Hepatocyte (in vitro differentiated cells): ENCODE results near the gene CD37. TPM values are rescaled to one million over a fixed set of nuclear protein-coding genes. Genes with fewer than 3 reads are reported as not detected.
"Not testable (repeated sequence)": the region's sequence is repeated elsewhere in the genome, so short reads cannot be mapped to it uniquely, and the experiment has no call there.

ENCODE experiments used
- DNase-seq: peaks from one replicate; pipeline ENCODE4 v3.0.0-alpha.2; 2016; ENCODE audit warnings: low spot score
- H2AFZ ChIP-seq: fragments of 200-600 bp; sonication (generic); 2 replicates; pipeline ENCODE4 v1.6.0; 2016; ENCODE audit warnings: antibody characterized with exemption, mild to moderate bottlenecking
- H3K27ac ChIP-seq: fragments of 200-600 bp; sonication (generic); 2 replicates; pipeline ENCODE4 v1.5.1; 2016; ENCODE audit warnings: mild to moderate bottlenecking
- H3K27me3 ChIP-seq: fragments of 200-600 bp; sonication (generic); 2 replicates; pipeline ENCODE4 v1.6.1; 2016
- H3K36me3 ChIP-seq: fragments of 200-600 bp; sonication (generic); replicated peaks from 2 replicates; pipeline ENCODE4 v1.5.1; 2016; ENCODE audit warnings: low read depth; ENCODE audit not compliant: insufficient read depth
- H3K4me1 ChIP-seq: fragments of 200-600 bp; sonication (generic); 2 replicates; pipeline ENCODE4 v1.5.1; 2016; ENCODE audit warnings: mild to moderate bottlenecking, moderate library complexity; ENCODE audit not compliant: insufficient read depth
- H3K4me2 ChIP-seq: fragments of 200-600 bp; sonication (generic); 2 replicates; pipeline ENCODE4 v1.6.0; 2016
- H3K4me3 ChIP-seq: fragments of 200-600 bp; sonication (generic); 2 replicates; pipeline ENCODE4 v1.5.1; 2016; ENCODE audit warnings: mild to moderate bottlenecking
- H3K79me2 ChIP-seq: fragments of 200-600 bp; sonication (generic); 2 replicates; pipeline ENCODE4 v1.6.0; 2017; ENCODE audit warnings: mild to moderate bottlenecking
- H3K9me2 ChIP-seq: fragments of 200-600 bp; sonication (generic); replicated peaks from 2 replicates; pipeline ENCODE4 v1.6.0; 2017; ENCODE audit warnings: mild to moderate bottlenecking; ENCODE audit not compliant: insufficient read depth
- H3K9me3 ChIP-seq: fragments of 200-600 bp; sonication (generic); 2 replicates; pipeline ENCODE4 v1.5.1; 2016; ENCODE audit warnings: low read depth, mild to moderate bottlenecking
- H4K20me1 ChIP-seq: fragments of 200-600 bp; sonication (generic); 2 replicates; pipeline ENCODE4 v1.6.0; 2016; ENCODE audit warnings: mild to moderate bottlenecking; ENCODE audit not compliant: insufficient read depth, poor library complexity, severe bottlenecking
- EZH2 ChIP-seq: fragments of 200-600 bp; sonication (generic); IDR thresholded peaks from 2 replicates; pipeline ENCODE4 v1.6.1; 2016; ENCODE audit warnings: antibody characterized with exemption, mild to moderate bottlenecking, borderline replicate concordance
- EZH2phosphoT487 ChIP-seq: fragments of 200-600 bp; sonication (generic); IDR thresholded peaks from one replicate; pipeline ENCODE4 v1.6.1; 2018; ENCODE audit warnings: antibody characterized with exemption, mild to moderate bottlenecking, low read depth, moderate library complexity; ENCODE audit not compliant: unreplicated experiment, severe bottlenecking
- WGBS: methylation state at CpG from one replicate; pipeline ENCODE4 v1.1.6; 2016; ENCODE audit warnings: low lambda C conversion rate; ENCODE audit errors: missing lambda C conversion rate; 5-methylcytosine and 5-hydroxymethylcytosine counted together
- polyA plus RNA-seq: library from polyadenylated mRNA; unstranded; fragments of >200 nt; fragmentation: Nextera tagmentation; extraction: Ambion mirVana; gene quantifications from 2 replicates; pipeline ENCODE4 v1.2.1, GENCODE V29; 2016
- total RNA-seq: library from RNA; depleted of rRNA; stranded (reverse); fragments of >200 nt; gene quantifications from 2 replicates; pipeline ENCODE4 v1.2.3, GENCODE V29; 2014
- TF ChIP-seq, protein P1 (sequence below): fragments of 200-600 bp; sonication (generic); IDR thresholded peaks from 2 replicates; pipeline ENCODE4 v1.5.1; 2016; ENCODE audit warnings: antibody characterized with exemption, mild to moderate bottlenecking; ENCODE audit not compliant: poor library complexity

Gene CD37
- total and polyA plus RNA-seq, 2 experiments from 2014 or later: 0.27 to 12.4 TPM

DNA sequence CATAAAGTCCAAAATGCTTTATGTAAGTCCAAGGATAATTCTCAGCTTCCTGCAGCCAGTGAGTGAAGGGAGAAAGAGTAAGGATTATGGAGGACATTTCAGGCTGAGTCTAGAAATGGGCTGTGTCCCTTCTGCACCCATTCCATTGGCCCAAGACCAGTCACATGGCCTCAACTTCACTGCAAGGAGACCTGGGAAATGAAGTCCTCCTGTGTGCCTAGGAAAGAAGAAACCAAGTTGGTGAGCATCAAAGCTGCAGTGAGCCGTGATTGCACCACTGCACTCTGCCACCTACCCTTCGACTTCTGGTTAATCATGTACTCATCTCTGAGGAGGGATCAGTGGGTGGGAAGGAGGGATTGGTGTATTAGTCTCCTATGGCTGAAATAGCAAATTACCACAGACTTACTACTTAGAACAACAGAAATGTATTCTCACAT lies 3.6 kb upstream of the CD37 start:
- H3K9me3 ChIP-seq: no peaks in the 10 kb centered on the region
- H2AFZ ChIP-seq: peak overlapping the region; percentile 11
- no peak overlapping the region for H3K27ac ChIP-seq
- peak; percentile 67 for DNase-seq
- no peaks in the 10 kb centered on the region for H3K27me3 ChIP-seq
- TF ChIP-seq EZH2phosphoT487 (no peak), EZH2 (no peak)
- TF ChIP-seq, protein P1, sequence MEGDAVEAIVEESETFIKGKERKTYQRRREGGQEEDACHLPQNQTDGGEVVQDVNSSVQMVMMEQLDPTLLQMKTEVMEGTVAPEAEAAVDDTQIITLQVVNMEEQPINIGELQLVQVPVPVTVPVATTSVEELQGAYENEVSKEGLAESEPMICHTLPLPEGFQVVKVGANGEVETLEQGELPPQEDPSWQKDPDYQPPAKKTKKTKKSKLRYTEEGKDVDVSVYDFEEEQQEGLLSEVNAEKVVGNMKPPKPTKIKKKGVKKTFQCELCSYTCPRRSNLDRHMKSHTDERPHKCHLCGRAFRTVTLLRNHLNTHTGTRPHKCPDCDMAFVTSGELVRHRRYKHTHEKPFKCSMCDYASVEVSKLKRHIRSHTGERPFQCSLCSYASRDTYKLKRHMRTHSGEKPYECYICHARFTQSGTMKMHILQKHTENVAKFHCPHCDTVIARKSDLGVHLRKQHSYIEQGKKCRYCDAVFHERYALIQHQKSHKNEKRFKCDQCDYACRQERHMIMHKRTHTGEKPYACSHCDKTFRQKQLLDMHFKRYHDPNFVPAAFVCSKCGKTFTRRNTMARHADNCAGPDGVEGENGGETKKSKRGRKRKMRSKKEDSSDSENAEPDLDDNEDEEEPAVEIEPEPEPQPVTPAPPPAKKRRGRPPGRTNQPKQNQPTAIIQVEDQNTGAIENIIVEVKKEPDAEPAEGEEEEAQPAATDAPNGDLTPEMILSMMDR: no peak
- no peaks in the 10 kb centered on the region for H3K4me1 ChIP-seq
- no peak overlapping the region for H3K4me3 ChIP-seq
- H3K36me3 ChIP-seq: no peaks in the 10 kb centered on the region
- H3K4me2 ChIP-seq: no peak overlapping the region
- no peaks in the 10 kb centered on the region for H4K20me1 ChIP-seq
- no peaks in the 10 kb centered on the region for H3K9me2 ChIP-seq
- H3K79me2 ChIP-seq: no peaks in the 10 kb centered on the region
- WGBS: 40% methylated on average over 2 of the region's 2 CpGs

DNA sequence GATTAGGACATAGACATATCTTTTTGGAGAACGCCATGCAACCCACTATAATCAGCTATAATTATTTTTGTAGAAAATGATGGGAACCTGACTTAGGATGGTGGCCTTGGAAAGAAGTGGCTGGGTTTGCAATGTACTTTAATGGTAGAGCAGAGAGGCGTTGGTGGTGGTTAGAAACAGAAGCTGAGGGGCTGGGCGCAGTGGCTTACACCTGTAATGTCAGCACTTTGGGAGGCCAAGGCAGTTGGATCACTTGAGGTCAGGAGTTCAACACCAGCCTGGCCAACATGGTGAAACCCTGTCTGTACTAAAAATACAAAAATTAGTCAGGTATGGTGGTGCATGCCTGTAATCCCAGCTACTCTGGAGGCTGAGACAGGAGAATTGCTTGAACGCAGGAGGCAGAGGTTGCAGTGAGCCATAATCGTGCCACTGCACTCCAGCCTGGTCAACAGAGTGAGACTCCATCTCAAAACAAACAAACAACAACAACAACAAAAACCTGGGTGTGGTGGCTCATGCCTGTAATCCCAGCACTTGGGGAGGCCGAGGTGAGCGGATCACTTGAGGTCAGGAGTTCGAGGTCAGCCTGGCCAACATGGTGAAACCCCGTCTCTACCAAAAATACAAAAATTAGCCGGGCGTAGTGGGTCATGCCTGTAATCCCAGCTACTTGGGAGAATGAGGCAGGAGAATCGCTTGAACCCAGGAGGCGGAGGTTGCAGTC lies 2.4 kb upstream of the CD37 start:
- H3K9me2 ChIP-seq, H3K4me2 ChIP-seq, H3K79me2 ChIP-seq, H3K4me3 ChIP-seq, H4K20me1 ChIP-seq, H2AFZ ChIP-seq, H3K27me3 ChIP-seq, H3K27ac ChIP-seq, H3K9me3 ChIP-seq, H3K4me1 ChIP-seq, DNase-seq, H3K36me3 ChIP-seq: not testable (repeated sequence)
- 95% methylated on average over 13 of the region's 13 CpGs for WGBS

DNA sequence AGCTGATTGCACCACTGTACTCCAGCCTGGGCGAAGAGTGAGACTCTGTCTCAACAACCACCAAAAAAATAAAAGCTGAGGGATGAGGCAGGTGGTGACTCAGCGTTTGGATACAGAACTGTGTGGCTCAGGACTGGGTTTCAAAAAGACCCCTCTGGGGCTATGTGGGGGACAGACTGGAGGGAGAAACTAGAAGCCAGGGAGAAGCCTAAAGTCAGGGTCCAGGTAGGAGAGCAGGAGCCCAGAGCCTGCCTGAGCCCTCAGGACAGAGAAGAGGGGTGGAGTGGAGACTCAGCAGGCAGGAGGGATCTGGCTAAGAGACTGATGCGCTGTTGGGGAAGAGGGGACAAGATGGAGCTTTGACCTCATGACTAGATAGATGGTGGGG lies 1.8 kb upstream of the CD37 start:
- H2AFZ ChIP-seq: no peak overlapping the region
- no peaks in the 10 kb centered on the region for H3K9me3 ChIP-seq
- peaks cover 6% of the 10 kb centered on the region for H4K20me1 ChIP-seq
- H3K9me2 ChIP-seq: no peaks in the 10 kb centered on the region
- no peak overlapping the region for H3K4me3 ChIP-seq
- H3K27ac ChIP-seq: no peak overlapping the region
- no peaks in the 10 kb centered on the region for H3K36me3 ChIP-seq
- no peak for TF ChIP-seq EZH2
- no peak for TF ChIP-seq EZH2phosphoT487
- TF ChIP-seq, protein P1: no peak
- no peak for DNase-seq
- 78% methylated on average over 3 of the region's 3 CpGs for WGBS
- H3K4me1 ChIP-seq: no peaks in the 10 kb centered on the region
- no peaks in the 10 kb centered on the region for H3K27me3 ChIP-seq
- no peak overlapping the region for H3K4me2 ChIP-seq
- H3K79me2 ChIP-seq: no peaks in the 10 kb centered on the region

DNA sequence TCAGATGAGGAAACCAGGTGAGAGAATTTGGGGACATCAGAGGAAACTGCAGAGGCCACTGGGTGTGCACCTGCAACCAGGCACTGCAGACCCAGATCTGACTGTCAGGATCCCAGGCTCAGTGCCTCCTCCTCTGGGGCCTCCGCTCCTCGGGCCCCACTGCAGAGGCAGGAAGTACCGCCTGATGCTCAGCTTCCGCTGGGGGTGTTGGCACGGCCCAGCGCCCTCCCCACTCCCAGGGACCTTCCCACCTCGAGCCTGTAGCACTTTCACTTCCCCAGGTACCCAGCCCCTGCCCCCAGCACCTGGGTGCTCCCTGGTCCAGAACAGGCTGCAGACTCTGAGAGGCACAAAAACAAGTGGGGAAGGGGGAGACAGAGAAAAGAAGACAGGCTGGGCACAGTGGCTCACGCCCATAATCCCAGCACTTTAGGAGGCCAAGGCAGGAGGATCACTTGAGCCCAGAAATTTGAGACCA lies 1.4 kb upstream of the CD37 start:
- no peaks in the 10 kb centered on the region for H3K79me2 ChIP-seq
- H3K4me2 ChIP-seq: no peak overlapping the region
- DNase-seq: no peak
- TF ChIP-seq EZH2phosphoT487 (no peak), EZH2 (no peak)
- TF ChIP-seq, protein P1: no peak
- no peaks in the 10 kb centered on the region for H3K4me1 ChIP-seq
- H3K36me3 ChIP-seq: no peaks in the 10 kb centered on the region
- H4K20me1 ChIP-seq: peaks cover 7% of the 10 kb centered on the region
- no peak overlapping the region for H2AFZ ChIP-seq
- H3K27ac ChIP-seq: no peak overlapping the region
- H3K9me2 ChIP-seq: no peaks in the 10 kb centered on the region
- H3K4me3 ChIP-seq: no peak overlapping the region
- 90% methylated on average over 8 of the region's 8 CpGs for WGBS
- H3K9me3 ChIP-seq: no peaks in the 10 kb centered on the region
- H3K27me3 ChIP-seq: no peaks in the 10 kb centered on the region
